ENCODE results near the gene DMXL1.

The DMXL1 gene

DNA sequence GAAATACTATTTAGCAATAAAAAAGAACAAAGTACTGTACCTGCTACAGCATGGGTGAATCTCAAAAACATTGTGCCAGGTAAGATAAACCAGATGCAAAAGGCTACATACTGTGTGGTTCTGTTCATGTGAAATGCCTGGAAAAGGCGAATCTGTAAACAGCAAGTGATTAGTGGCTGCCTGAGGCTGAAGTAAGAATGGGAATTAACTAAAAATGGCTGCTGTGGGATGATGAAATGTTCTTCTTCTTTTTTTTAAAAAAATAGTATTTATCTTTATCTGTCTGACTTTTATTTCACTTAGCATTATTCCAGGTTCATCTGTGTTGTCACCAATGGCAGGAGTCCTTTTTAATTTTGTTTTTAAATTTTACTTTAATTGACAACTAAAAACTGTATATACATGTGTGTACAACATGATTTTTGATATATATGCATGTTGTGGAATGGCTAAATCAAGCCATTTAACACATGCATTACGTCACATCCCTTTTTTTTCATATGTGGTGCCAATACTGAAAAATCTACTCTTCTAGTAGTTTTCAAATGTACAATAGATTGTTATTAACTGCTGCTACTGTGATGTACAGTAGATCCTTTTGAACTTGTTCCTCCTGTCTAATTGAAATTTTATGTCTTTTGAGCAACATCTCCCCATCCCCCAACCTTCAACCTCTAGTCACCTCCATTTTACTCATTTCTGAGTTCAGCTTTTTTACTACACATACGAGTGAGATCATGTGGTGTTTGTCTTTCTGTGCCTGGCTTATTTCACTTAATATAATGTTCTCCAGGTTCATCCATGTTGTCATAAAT is 222.0 kb downstream of the DMXL1 start:
- no peak for FAIRE-seq

DNA sequence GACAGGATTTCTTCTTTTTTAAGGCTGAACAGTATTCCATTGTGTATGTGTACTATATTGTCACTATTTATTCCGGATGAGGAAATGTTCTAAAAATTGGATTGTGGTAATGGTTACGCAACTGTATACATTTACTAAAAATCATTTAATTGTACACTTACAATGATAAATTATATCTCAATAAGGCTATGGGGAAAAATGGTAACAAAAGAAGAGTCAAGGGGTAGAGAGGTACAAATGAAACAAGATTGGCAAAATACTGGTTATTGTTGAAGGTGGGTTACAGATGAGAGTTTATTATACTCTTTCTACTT is 222.6 kb downstream of the DMXL1 start:
- no peak for FAIRE-seq
